HPDE6-E6E7 (cell line): ENCODE results near the gene PMFBP1.

ENCODE experiments used
- DNase-seq: peaks from one replicate; pipeline ENCODE4 v3.0.0; 2011; ENCODE audit warnings: missing footprints; ENCODE audit errors: extremely low spot score

Gene PMFBP1

GRCh38 chr16:72172105-72173034 is at the start of gene PMFBP1:
TSS of gene PMFBP1 (minus strand) at chr16:72172155. CDS start at chr16:72171208, 947 bp downstream.
- DNase-seq: peak; percentile 76

GRCh38 chr16:72221630-72222024 is 49.7 kb upstream of the PMFBP1 start:
- DNase-seq: no peak

GRCh38 chr16:72220875-72221629 is 49.1 kb upstream of the PMFBP1 start:
- no peak for DNase-seq

- no peak for DNase-seq
These were observed 47.3 kb upstream of the PMFBP1 start for GRCh38 chr16:72219282-72219681.

- no peak for DNase-seq
These were observed 44.8 kb upstream of the PMFBP1 start for GRCh38 chr16:72216767-72217166.

GRCh38 chr16:72214821-72215220 is 42.9 kb upstream of the PMFBP1 start:
- no peak for DNase-seq

GRCh38 chr16:72211110-72211509 is 39.2 kb upstream of the PMFBP1 start:
- no peak for DNase-seq

GRCh38 chr16:72210555-72210954 is 38.6 kb upstream of the PMFBP1 start:
- no peak for DNase-seq

- no peak for DNase-seq
These were observed 38.1 kb upstream of the PMFBP1 start for GRCh38 chr16:72210072-72210471.

GRCh38 chr16:72206299-72206698 is 34.3 kb upstream of the PMFBP1 start:
- DNase-seq: no peak

- DNase-seq: no peak
These were observed 31.4 kb upstream of the PMFBP1 start for GRCh38 chr16:72203401-72203800.

- no peak for DNase-seq
These were observed 30.1 kb upstream of the PMFBP1 start for GRCh38 chr16:72202014-72202413.

GRCh38 chr16:72201387-72201786 is 29.4 kb upstream of the PMFBP1 start:
- DNase-seq: no peak

- no peak for DNase-seq
These were observed 27.9 kb upstream of the PMFBP1 start for GRCh38 chr16:72199761-72200337.

- DNase-seq: no peak
These were observed 26.8 kb upstream of the PMFBP1 start for GRCh38 chr16:72198771-72199201.

- DNase-seq: no peak
These were observed 26.2 kb upstream of the PMFBP1 start for GRCh38 chr16:72198021-72198711.

GRCh38 chr16:72197545-72197944 is 25.6 kb upstream of the PMFBP1 start:
- DNase-seq: no peak

GRCh38 chr16:72195609-72196008 is 23.7 kb upstream of the PMFBP1 start:
- no peak for DNase-seq

- no peak for DNase-seq
These were observed 19.6 kb upstream of the PMFBP1 start for GRCh38 chr16:72191551-72191950.

- DNase-seq: no peak
These were observed 18.0 kb upstream of the PMFBP1 start for GRCh38 chr16:72189865-72190371.

GRCh38 chr16:72188541-72188940 is 16.6 kb upstream of the PMFBP1 start:
- no peak for DNase-seq

- DNase-seq: no peak
These were observed 15.6 kb upstream of the PMFBP1 start for GRCh38 chr16:72187551-72187950.
